T-helper 2 cell treated with Interferon-gamma antibody and Interleukin-4, amounts not matched to agents 100 ng/mL and 5 ng/mL, for 36 hours (primary cell): Measurements from ENCODE around the gene GLRA3. TPM values are rescaled to one million over a fixed set of nuclear protein-coding genes. Genes with fewer than 3 reads are reported as not detected.
"Not testable (repeated sequence)": the region's sequence is repeated elsewhere in the genome, so short reads cannot be mapped to it uniquely, and the experiment has no call there.

Source experiments
- intact Hi-C: fragments of 100-400 bp; cut with micrococcal nuclease; formaldehyde crosslinking; loops from one replicate; pipeline ENCODE4 v1.15.1; 2023
- total RNA-seq: library from RNA; stranded (reverse); gene quantifications from 2 replicates; pipeline ENCODE4 v1.2.3, GENCODE V29; 2022

Gene GLRA3
- total RNA-seq, result not detected in 2 replicates

- intact Hi-C loops, result no loop called here
These were observed at the start of gene GLRA3 for GRCh38 chr4:174828845-174829701. TSS of gene GLRA3 (minus strand) at chr4:174829247. CDS start at chr4:174828811, 436 bp downstream.

DNA sequence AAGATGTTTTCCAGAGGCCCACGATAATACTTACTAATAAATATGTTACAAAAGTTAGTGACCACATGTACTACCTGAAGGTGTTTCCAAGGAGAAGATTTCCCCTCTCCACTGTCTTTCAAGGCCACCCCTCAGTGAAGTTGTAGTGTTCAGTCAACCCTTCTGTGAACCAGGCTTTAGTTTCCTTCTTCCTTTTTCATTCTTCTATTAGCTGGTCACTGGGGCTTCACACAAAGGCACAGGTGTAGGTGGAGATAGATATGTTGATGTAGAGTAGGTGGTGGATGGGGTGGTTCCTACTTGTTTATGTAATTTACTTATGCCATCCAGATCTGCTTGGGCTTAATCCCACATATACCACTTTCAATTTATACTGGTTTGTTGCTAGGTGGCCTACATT, 45.9 kb upstream of the GLRA3 start:
- intact Hi-C loops, result no loop called here

- intact Hi-C loops, result no loop called here
These were observed 44.9 kb upstream of the GLRA3 start for GRCh38 chr4:174873931-174874330.

DNA sequence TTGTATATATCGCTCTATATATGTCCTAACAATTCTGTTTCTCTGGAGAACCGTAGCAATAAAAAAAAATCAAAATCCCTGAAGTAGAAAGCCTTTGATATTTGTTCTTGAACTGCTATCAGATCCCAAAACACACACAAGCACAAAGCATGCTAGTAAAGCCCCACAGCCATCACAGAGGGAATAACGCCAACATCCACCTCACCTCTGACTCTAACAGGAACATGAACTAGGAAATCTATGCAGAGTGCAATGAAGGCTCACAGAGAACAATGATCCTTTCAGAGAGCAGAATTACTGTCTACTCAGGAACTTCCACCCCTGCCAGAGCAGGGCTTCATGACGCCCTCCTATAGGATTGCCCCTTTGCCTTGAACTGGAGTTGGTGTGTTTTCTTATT, 44.1 kb upstream of the GLRA3 start:
- intact Hi-C loops, result not testable (repeated sequence)

DNA sequence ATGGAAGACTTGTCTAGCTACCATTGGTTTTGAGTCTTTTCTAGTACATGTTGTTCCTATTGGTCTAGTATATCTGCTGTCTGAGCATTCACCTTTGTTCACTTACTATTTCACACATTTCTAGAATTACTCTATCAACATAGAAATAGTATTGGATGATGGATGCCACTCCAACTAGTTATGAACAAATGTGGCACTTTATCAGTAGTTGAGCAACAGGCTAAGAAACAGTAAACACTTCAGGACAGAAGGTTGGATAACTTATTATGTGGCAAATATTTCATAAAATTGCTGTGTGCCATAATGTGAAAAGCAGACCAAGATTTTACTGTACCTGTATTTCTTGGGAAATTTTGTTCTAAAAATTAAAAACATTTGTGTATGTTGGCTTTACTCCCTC, 42.4 kb upstream of the GLRA3 start:
- intact Hi-C loops, result no loop called here

DNA sequence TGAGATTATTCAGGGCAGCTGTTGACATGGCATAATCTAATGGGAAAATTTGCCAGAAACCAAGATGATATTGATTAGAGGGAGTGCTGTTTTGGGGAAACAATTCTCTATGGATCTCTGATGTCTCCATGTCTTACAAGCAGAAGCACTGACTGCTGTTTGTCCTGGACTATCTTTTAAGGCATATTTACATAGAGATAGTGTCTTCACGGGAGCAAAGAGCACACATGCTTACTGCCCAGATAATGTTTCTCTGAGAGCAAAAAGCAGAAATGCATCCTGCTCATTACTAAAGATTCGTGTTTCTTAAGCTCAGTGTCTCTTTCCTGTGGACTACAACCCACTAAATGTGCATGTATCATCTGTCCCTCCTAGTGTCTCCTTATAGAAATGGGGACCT, 41.3 kb upstream of the GLRA3 start:
- intact Hi-C loops, result no loop called here

- intact Hi-C loops, result no loop called here
These were observed 40.3 kb upstream of the GLRA3 start for GRCh38 chr4:174869339-174869738.

DNA sequence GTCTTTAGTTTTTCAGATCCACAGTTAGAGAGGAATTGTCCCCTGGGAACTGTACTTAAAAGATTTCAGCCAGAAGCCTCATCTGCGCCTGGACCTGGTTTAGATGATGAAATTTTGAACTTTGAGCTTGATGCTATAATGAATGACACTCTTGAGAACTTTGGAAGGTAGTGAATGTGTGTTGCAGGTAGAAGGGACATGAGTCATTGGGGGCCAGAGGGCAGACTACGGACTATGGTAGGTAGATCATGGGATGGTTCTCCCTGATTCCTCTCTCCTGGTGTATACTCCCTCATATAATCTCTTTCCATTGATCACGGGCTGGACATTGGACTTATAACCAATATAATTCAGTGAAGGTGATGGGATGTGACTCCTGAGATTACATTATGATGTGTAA, 38.9 kb upstream of the GLRA3 start:
- intact Hi-C loops, result no loop called here

DNA sequence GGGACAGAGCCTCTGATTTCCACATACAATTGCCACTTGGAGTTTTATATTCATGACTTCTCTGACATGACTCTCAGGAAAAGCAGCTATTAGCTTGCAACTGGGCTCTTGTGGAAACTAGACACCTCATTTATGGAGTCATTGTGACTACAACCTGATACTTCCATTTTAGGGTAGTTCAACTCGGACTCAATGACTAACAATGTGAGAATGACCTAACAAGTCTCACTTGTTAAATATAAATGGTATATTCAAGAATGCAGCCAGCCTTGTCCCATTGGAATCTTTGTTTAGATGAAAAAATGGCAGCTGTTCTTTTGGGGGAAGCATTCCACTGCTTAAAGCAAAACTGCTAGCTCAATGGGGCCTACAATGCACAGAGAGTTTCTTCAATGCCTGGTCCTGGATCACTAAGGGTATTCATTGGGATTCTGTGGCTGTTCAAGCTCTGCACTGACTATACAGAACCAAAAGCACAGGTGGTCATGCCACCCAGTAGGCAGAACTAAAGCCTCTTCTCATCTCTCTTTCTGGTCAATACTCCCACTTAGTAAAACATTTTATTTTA, 36.5 kb upstream of the GLRA3 start:
- intact Hi-C loops, result no loop called here

GRCh38 chr4:174864031-174864430, 35.0 kb upstream of the GLRA3 start:
- intact Hi-C loops, result no loop called here

DNA sequence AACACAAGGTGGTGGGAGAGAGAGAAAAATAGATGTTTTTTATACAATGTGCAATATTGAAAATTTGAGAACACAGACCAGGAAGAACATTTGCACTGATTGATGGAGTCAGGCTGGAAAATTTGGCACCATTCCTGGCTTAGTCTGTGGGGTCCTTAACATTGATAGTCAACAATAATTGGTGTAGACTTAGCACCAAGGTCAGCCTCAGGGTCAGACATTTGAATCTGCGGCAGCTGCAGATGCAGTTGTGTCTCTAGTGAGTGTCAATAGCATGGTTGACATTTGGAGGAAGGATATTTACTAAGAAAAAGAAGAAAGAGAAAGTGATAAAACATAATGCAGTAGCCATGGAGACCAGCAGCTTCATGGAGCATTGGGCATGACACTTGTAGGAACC, 31.5 kb upstream of the GLRA3 start:
- intact Hi-C loops, result no loop called here

- intact Hi-C loops, result no loop called here
These were observed 30.9 kb upstream of the GLRA3 start for GRCh38 chr4:174859904-174860303.

DNA sequence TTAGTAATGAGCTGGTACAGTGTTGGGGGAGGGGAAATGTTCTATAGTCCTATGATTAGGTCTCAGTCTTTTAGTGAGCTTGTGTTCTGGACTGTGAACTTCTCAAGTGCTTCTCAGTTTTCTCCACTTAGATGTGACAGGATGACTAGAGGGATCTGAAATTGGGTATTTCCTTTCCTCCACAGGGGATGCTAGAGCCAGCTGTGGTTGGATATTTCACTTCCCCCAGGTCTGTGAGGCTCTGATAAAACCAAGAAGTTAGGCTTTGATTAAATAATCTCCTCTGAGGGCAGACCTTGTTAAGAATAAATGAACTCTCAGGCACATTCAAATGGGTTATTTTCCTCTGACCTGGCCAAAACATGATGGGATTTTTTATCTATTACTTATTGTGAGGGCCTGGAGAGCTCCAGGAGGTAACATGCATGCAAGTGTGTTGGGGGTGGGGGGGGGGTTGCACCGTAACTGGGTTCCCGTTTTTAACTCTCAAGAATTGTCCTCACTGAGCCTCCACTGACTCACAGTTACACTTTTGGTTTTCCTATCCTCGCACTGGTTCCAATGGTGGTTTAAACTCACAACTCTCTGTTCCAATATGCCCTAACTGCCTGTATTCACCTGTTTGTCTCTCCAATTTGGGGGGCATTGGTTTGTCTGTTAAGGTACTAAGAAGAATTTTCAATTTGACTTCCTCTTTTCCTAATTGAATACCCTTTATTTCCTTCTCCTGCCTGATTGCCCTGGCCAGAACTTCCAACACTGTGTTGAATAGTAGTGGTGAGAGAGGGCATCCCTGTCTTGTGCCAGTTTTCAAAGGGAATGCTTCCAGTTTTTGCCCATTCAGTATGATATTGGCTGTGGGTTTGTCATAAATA, 28.1 kb upstream of the GLRA3 start:
- intact Hi-C loops, result no loop called here

DNA sequence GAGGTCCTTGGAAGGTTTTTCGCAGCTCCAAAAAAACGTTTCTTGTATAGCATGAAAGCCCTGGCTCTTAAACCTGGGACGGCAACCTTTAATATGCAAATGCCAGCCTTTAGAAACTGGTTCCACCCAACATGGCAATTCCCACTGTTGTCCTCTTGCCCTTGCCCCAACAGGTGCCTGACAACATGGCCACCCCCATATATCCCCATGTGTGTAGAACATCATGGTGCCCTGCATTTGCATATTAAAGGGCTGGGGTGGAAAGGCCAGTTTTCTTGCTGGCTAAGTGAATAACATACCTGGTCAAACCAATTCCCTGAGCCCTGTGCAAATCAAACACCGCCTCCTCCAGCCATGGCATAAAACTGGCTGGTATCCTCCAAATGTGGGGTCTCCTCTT, 26.0 kb upstream of the GLRA3 start:
- intact Hi-C loops, result no loop called here

GRCh38 chr4:174853629-174854028, 24.6 kb upstream of the GLRA3 start:
- intact Hi-C loops, result no loop called here

- intact Hi-C loops, result no loop called here
These were observed 19.5 kb upstream of the GLRA3 start for GRCh38 chr4:174848596-174848995.

DNA sequence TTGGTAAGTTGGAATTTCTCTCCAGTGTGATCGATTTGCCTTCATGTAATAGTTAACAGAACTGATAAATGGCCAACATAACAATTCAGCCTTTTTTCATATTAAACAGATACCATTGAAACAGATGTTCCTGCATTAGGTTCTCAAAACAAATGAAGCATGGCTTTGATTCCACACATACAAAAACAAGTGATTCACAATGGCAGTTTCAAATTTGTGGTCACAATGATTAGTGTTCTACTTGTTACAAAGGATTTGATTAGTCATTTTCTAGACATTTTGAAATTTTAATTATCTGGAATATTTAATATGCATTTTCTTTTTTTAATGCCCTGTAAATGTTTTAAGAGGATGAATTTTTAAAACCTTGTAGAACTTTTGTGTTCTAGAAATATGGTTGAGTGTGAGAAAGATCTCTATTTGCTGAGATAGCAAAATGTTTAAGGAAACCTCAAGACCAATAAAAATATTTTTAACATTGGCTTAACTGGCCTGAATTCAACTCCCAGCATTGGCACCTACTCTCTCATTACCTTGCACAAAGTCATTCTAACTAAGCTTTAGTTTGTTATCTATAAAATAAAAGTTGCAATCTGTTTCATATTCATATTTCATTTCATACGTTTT, 18.9 kb upstream of the GLRA3 start:
- intact Hi-C loops, result no loop called here

DNA sequence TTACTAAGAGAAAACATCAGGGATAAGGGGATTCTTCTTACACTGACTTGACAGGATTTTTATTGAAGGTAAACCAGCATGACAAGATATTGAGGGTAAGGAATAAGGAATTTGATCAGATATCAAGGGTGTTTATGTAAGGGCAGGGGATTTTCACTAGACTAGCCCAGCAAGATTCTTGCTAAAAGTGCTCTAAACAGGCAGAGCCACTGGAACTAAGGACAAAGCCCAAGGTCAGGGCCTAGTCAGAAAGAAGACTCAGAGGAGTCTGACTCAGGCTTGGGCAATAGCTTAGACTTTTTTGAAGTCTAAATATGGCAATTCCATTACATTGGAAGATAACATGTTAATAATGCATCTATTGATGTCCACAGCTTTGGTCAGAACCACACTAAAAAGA, 6.5 kb upstream of the GLRA3 start:
- intact Hi-C loops, result no loop called here

DNA sequence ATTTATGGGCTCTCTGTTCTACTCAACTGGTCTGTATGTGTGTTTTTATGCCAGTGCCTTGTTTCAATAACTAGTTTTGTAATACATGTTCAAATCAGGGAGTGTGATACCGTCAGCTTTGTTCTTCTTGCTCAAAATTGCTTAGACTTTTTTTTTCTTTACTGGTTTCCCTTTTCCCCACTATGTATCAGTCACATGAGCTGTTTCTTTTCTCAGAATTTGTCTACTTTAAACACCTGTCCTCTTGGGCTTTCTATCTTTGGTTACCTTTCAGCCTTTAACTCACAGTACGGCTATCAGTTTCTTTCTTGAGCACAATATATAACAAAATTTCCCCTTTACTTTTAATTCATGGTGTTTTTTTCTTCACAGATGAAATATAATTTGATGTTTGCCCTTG, 5.4 kb upstream of the GLRA3 start:
- intact Hi-C loops, result no loop called here

DNA sequence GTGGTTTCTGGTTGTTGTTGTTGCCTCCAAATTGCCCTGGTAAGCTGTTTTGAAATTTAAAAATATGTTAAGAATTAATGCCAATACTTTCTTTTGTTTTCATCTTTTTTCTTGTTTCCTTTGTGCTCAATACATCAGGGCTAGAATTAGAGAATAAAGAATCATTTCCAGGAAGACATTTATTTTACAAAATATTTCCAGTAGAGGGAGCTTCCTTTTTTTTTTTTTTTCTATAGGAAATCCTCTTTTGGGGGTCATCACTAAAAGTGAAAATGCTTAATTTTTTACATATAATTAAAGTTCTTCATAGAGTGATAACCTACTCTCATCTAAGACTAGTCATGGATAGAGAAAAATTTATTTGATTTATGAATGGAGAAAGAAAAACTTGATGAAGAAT, 2.4 kb downstream of the GLRA3 start:
- intact Hi-C loops, result no loop called here

- intact Hi-C loops, result no loop called here
These were observed 13.8 kb downstream of the GLRA3 start for GRCh38 chr4:174815282-174815681.

- intact Hi-C loops, result no loop called here
These were observed 15.8 kb downstream of the GLRA3 start for GRCh38 chr4:174813292-174813691.
